HT-29 (cell line): Measurements from ENCODE around the gene DGKQ. TPM values are rescaled to one million over a fixed set of nuclear protein-coding genes. Genes with fewer than 3 reads are reported as not detected.
A peak's percentile ranks its signal among the peaks of the same experiment; 100 is the strongest.

Source experiments
- DNase-seq: peaks from one replicate; pipeline ENCODE4 v3.0.0-alpha.2; 2015; ENCODE audit warnings: low spot score
- total RNA-seq: library from RNA; depleted of rRNA; stranded (reverse); fragments of >200 nt; shearing (Covaris generic); gene quantifications from 2 replicates; pipeline ENCODE4 v1.2.3, GENCODE V29; 2014; rRNA removed

Gene DGKQ
- 46.7 and 50.5 TPM in 2 replicates for total RNA-seq

DNA sequence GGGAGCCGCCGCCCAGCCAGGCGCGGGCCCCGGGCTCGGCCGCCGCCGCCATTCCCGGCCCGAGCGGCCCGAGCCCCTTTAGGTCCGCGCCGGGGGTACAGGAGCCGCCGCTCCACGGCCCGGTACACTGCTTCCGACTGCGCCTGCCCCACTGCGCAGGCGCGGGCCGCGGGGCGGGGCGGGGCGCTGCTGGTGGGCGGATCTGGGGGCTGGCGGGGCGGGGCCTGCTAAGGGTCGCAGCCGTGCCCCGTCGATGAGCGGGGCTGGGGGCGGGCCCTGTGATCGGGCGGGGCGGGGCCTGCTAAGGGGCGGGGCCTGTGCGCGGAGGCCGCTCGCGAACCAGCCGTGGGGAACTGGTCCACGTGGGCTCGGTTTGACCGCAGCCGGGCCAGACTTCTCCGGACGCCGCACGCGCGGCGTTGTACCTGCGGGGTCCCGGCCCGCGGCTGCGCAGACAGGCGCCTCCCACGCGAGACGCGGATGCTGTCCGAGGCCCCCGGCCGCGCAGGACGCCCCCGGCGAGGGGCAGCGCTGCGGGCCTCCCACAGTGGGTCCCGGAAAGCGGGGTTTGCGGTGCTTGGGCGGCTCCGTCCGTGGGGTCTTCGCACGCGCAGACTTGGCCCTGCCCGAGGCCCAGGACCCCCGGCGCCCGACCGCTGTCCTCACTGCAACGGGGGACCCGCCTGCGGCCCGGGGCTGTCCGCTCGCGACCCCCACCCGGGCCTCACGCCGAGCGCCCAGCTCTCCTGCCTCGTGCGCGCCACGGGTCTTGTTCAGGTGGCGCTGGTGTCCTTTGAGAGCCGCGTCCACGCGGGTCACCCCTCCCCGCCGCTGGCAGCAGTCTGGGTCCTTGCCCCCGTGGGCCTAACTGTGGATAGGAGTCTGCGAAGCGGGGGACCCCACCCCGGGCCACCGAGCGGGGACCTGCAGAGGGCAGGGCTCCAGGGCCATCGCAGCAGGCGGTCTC is at the start of gene DGKQ:
TSS of gene DGKQ (minus strand) at position 139 of the 967 bp plus-strand sequence. CDS start at position 52, 87 bp downstream.
- DNase-seq, result peak; percentile 79

DNA sequence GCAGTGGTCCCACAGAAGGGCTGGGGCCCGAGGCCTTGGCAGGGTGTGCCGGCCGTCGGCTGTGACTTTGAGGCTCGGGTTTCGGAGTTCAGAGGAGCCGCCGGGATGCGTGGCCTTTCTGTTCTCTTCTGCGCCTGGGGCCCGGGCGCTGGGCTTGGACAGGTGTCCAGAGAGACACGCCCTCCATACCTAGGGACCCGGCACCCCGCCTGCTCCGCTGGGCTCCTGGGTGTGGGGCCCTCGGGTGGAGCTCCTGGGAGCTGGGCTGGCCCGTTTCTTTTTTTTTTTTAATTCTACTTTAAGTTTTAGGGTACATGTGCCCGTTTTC is 49.3 kb upstream of the DGKQ start:
- no peak for DNase-seq

GRCh38 chr4:1022051-1022738 is 48.8 kb upstream of the DGKQ start:
- DNase-seq, result no peak

DNA sequence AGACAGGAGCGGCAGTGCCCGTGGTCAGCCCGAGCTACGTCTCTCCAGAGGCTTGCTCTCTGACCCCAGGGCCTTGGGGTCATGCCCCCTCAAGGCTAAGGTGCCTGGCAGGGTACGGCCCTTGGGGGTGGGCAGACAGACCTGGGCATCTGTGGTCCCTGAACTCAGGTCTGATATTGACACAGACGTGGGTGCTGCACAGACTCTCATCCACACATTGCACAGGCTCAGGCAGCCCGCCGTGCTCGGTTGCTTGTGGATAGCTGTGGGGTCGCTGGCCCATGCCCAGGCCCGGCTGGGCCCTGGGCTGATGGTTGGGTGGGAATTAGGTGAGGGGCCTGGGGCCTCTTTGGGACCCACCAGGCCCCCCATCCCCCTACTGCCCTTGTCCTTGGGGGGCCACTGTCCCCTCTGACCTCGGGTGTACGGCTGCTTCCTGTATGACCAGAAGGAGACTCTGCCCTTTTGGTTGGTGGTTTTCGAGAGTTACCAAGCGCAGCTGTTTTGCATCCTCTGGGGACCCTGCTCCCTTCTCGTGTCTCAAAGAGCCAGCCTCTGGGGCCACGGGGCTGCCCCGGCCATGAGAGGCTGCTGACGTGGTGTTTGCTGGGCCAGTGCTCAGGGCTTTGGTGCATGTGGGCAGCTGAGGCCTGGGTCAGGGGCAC is 48.1 kb upstream of the DGKQ start:
- no peak for DNase-seq

DNA sequence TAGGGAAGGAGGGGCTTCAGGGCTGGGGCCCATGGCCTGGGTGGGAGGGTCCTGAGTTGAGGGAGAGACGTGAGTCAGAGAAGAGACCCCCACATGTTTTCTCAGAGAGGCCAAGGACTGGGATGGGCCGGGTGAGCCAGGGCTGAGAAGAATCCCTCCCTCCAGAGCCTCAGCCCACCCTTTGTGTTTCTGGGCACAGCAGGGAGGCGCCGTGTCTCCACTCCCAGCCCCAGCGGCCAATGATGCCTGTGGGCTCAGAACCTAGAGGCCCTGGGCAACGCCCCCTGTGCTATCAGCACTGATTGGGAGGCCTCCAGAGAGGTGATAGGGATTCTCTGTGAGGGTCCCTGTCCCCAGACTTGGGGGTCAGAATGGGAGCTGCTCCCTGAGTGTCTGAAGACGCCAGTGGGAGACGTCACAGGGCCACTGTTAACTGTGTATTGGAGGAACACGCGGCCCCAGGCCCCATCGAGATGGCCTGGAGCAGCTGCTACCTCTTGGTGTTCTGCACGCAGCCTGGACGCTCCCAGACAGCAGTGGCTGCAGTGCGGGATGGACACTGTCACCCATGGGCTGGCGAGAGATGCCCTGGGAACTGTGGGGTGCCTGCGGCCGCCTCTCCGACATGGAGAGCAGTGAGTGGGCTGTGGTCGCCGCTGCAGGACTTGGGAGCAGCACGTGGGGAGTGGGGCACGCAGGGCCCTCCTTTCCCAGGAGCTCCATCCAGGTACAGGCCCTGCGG is 46.5 kb upstream of the DGKQ start:
- no peak for DNase-seq

DNA sequence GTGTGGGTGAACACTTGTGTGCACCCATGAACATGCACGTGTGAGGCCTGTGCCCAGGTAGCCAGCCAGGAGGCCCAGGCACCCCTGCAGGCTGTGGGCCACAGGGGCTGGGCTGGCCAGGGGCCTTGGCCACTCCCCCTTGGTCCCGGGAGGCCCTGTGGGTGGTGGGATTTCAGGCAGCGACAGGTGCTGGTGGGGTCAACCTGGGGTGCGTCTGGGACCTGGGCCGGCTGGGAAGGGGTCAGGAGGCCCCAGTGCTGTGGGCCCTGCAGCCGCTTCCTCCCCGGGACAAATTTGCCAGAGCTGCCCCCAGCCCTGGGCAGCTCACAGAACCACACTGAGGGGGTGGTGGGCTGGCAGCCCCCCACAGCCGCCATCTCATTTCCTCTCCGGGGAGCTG is 46.0 kb upstream of the DGKQ start:
- DNase-seq, result no peak

GRCh38 chr4:1018147-1019020 is 45.0 kb upstream of the DGKQ start:
- DNase-seq, result no peak

DNA sequence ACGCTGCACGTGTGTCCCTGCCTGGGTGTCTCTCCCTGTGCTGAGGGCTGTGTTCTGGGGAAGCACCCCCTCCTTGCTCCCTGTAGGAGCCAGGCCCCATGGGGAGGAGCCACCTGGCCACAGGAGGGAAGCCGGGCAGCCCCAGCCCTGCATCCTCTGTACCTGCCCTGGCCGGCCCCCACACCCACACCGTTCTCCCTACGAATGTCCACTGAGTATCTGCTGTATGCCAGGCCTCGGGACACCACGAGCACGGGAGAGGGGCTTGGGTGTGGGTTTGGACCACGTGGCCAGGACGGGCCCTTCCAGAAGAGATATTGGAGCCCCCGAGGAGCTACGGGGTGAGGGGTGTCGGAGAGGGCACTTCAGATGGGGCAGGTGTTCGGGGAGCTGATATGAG is 44.3 kb upstream of the DGKQ start:
- DNase-seq, result no peak

- DNase-seq, result no peak
Measured at GRCh38 chr4:1017211-1017610, 43.8 kb upstream of the DGKQ start.

- no peak for DNase-seq
Measured at GRCh38 chr4:1015746-1016145, 42.4 kb upstream of the DGKQ start.

GRCh38 chr4:1015179-1015578 is 41.8 kb upstream of the DGKQ start:
- no peak for DNase-seq

DNA sequence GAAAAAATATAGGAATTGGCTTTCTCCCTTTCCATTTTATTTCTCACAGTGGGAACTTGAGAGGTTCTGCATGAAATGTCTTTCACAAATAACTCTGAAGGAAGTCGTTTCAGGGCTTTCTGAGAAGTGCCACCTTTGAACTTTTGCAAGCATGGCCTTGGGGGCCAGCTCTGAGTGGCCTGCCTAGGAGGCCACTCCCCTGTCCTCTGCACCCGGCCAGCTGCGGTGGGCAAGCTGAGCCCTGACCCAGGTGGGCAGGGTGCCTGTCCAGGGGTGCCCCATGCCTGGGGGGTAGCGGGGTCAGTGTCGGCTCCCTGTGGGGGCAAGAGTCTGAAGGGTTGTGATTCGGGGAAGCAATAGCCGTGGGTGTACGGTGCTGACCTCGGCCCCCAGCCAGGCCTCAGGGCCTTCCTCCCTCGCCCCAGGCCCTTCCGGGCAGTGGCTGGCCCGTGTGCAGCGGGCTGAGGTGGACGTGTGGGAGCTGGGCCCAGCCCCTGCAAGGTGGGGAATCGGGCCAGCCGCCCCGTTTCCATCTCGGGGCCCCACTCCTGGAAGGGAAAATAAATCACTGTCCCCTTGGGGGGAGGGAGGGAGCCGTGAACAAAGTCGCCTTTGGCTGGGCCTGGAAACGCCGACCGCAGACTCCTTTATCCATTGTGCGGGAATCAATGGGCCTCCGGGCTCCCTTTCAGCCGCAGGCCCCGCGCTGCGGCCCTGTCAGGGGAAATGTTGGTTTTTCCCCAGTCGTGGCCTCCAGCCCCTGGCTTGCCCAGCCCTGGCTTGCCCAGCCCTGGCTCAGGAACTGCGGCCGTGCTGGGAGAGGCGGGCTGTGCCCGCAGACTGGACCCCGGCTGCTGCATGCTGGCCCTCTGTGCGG is 41.2 kb upstream of the DGKQ start:
- no peak for DNase-seq

- DNase-seq, result no peak
Measured at GRCh38 chr4:1013225-1014073, 40.1 kb upstream of the DGKQ start.

DNA sequence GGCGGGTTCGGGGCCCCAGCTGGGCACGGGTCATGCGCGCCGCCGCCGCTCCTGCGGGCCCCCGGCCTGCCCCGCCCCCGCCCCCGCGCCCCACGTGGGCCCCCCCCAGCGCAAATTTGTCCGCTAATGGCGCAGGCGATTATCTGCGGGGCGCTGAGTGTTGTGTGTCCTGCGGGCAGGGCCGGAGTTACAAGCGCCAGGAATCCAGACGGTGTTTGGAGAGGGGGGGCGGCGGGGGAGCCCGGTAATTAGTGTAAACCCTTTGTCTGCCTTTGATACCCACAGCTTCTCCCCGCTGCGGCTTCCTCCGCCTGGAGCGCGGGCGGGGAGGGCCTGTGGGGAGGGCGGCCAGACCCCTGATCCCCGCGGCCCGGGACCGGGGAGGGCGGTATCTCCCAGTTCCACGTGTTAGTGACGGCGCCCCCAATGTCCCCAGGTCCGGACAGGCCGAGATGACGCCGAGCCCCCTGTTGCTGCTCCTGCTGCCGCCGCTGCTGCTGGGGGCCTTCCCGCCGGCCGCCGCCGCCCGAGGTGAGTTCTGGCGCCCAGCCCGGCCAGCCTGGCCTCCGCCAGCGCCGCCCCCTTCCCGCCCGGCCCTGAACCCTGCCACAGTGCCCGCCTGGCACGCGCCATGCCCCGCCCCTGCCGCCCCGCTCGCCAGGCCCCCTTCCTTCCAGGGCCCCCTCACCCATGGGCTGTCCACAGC is 38.8 kb upstream of the DGKQ start:
- peak; percentile 74 for DNase-seq

- no peak for DNase-seq
Measured at GRCh38 chr4:1011666-1012033, 38.3 kb upstream of the DGKQ start.

- peak; percentile 84 for DNase-seq
Measured at GRCh38 chr4:1011022-1011665, 37.8 kb upstream of the DGKQ start, which contains the start of gene FGFRL1. TSS of gene FGFRL1 (plus strand) at chr4:1011626. CDS start at chr4:1012486, 860 bp downstream.

DNA sequence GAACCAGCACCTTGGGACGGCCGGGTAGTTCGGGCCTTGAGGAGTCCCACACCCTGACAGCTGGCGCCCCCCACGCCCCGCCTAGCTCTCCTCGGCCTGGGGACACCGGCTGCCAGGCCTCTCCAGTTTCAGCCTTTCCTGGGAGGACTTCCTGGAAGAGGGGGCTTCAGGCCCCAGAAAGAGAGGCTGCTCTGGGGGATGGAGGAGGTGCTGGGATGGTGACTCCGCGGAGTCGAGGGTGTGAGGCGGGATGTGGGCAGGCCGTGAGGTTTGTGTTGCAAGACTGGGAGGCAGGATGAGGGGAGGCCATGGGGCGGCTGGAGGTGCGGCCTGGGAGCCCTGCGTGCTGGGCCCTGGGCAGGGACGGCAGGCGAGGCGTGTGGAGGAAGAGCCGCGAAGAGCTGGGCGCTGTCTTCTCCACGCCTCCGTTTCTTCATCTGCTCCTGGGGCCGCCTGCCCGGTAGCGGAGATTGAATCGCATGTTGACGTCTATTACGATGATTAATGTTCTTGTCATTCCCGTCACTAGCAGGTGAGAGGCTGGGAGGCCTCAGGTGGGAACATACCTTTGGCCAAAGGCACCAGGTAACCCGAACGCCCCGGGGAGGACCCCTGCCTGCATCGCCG is 37.1 kb upstream of the DGKQ start:
- DNase-seq, result peak; percentile 82
